Keratinocyte (primary cell): ENCODE results near the gene USP50. TPM values are rescaled to one million over a fixed set of nuclear protein-coding genes. Genes with fewer than 3 reads are reported as not detected.

Source experiments
- DNase-seq: peaks from one replicate; pipeline ENCODE4 v3.0.0-alpha.2; 2011; ENCODE audit warnings: low read depth, missing footprints, low spot score
- FAIRE-seq: peaks from 2 replicates; lab custom pipeline; 2011; peaks lifted over from hg19 to GRCh38; lab: Jason Lieb, UNC
- H2AFZ ChIP-seq: 2 replicates; pipeline ENCODE4 v1.6.0; 2012; ENCODE audit warnings: low read length, control low read depth, inconsistent platforms; ENCODE audit not compliant: control insufficient read depth
- H3K27ac ChIP-seq: 2 replicates; pipeline ENCODE4 v1.5.1; 2011; ENCODE audit warnings: low read length; ENCODE audit not compliant: control insufficient read depth, insufficient read depth
- H3K27me3 ChIP-seq: 3 replicates; pipeline ENCODE4 v1.6.0; 2011; ENCODE audit warnings: low read length; ENCODE audit not compliant: control insufficient read depth, insufficient read depth; ENCODE audit errors: extremely low read depth
- H3K36me3 ChIP-seq, 2 experiments: 2 replicates in 1 of 2; 3 replicates in 1 of 2; pipeline ENCODE4 v1.5.1; 2011; ENCODE audit warnings: low read length in 2 of 2, mild to moderate bottlenecking in 1 of 2; ENCODE audit not compliant: control insufficient read depth in 2 of 2, insufficient read depth in 2 of 2; ENCODE audit errors: extremely low read depth in 1 of 2
- H3K4me1 ChIP-seq: 3 replicates; pipeline ENCODE4 v1.5.1; 2011; ENCODE audit warnings: low read length; ENCODE audit not compliant: control insufficient read depth, insufficient read depth; ENCODE audit errors: extremely low read depth
- H3K4me2 ChIP-seq: 3 replicates; pipeline ENCODE4 v1.6.0; 2011; ENCODE audit warnings: low read depth, low read length; ENCODE audit not compliant: control insufficient read depth, insufficient read depth; ENCODE audit errors: extremely low read depth
- H3K4me3 ChIP-seq, 3 experiments: fragments of 200-600 bp in 1 of 3; sonication (generic) in 1 of 3; 2 replicates in 2 of 3; 3 replicates in 1 of 3; pipeline ENCODE4 v1.5.1; 2011 to 2016; ENCODE audit warnings: low read length in 3 of 3, mild to moderate bottlenecking in 3 of 3, control low read depth in 2 of 3, inconsistent platforms in 1 of 3, low read depth in 1 of 3, mixed read lengths in 1 of 3, mixed run types in 1 of 3, moderate library complexity in 1 of 3; ENCODE audit not compliant: control insufficient read depth in 2 of 3, insufficient read depth in 2 of 3; ENCODE audit errors: extremely low read depth in 1 of 3
- H3K79me2 ChIP-seq: 2 replicates; pipeline ENCODE4 v1.6.0; 2012; ENCODE audit warnings: low read length; ENCODE audit not compliant: control insufficient read depth, insufficient read depth
- H3K9ac ChIP-seq: 3 replicates; pipeline ENCODE4 v1.6.0; 2011; ENCODE audit warnings: low read length; ENCODE audit not compliant: control insufficient read depth, insufficient read depth; ENCODE audit errors: extremely low read depth
- H3K9me1 ChIP-seq: 3 replicates; pipeline ENCODE4 v1.6.0; 2011; ENCODE audit warnings: low read length; ENCODE audit not compliant: control insufficient read depth, insufficient read depth; ENCODE audit errors: extremely low read depth
- H3K9me3 ChIP-seq: 2 replicates; pipeline ENCODE4 v1.5.1; 2012; ENCODE audit warnings: low read depth, low read length; ENCODE audit not compliant: control insufficient read depth
- H4K20me1 ChIP-seq: 3 replicates; pipeline ENCODE4 v1.6.0; 2011; ENCODE audit warnings: low read length; ENCODE audit not compliant: control insufficient read depth, insufficient read depth; ENCODE audit errors: extremely low read depth
- EZH2 ChIP-seq: IDR thresholded peaks from one replicate; pipeline ENCODE4 v1.6.1; 2012; ENCODE audit warnings: inconsistent platforms, mild to moderate bottlenecking, low read length, moderate library complexity
- dilution Hi-C: fragments of 300-500 bp; cut with MboI; formaldehyde crosslinking; loops from one replicate; pipeline ENCODE4 v1.7.0; 2020; ENCODE audit warnings: low sequenced_read_pairs; ENCODE audit not compliant: extremely low pct_ligation_motif_present
- polyA plus RNA-seq, 5 experiments: library from polyadenylated mRNA; depleted of rRNA in 3 of 5; stranded (reverse) in 3 of 5; stranded (forward) in 1 of 5; unstranded in 1 of 5; fragments of >200 nt; gene quantifications; 1 replicate in 1 of 5; 2 replicates in 3 of 5; 3 replicates in 1 of 5; pipeline versions ENCODE4 v1.2.1 to v1.2.3, GENCODE V29; 2011 to 2012; ENCODE audit warnings: missing spikeins in 2 of 5, low read depth in 1 of 5, low replicate concordance in 1 of 5
- TF ChIP-seq, protein P1 (sequence below), 3 experiments: IDR thresholded peaks in 1 of 3; conservative IDR thresholded peaks in 1 of 3; optimal IDR thresholded peaks in 1 of 3; 2 replicates in 2 of 3; 3 replicates in 1 of 3; pipeline versions ENCODE3 to v1.5.1; 2011; ENCODE audit warnings: low read length in 3 of 3, mild to moderate bottlenecking in 3 of 3, moderate library complexity in 2 of 3, control low read depth in 1 of 3, inconsistent platforms in 1 of 3; ENCODE audit not compliant: insufficient read depth in 2 of 3; ENCODE audit errors: extremely low read depth in 1 of 3

Gene USP50
- polyA plus RNA-seq, 1 donor (not counting 4 experiments of a cell fraction or from before 2014, with no cell fraction given): not detected

DNA sequence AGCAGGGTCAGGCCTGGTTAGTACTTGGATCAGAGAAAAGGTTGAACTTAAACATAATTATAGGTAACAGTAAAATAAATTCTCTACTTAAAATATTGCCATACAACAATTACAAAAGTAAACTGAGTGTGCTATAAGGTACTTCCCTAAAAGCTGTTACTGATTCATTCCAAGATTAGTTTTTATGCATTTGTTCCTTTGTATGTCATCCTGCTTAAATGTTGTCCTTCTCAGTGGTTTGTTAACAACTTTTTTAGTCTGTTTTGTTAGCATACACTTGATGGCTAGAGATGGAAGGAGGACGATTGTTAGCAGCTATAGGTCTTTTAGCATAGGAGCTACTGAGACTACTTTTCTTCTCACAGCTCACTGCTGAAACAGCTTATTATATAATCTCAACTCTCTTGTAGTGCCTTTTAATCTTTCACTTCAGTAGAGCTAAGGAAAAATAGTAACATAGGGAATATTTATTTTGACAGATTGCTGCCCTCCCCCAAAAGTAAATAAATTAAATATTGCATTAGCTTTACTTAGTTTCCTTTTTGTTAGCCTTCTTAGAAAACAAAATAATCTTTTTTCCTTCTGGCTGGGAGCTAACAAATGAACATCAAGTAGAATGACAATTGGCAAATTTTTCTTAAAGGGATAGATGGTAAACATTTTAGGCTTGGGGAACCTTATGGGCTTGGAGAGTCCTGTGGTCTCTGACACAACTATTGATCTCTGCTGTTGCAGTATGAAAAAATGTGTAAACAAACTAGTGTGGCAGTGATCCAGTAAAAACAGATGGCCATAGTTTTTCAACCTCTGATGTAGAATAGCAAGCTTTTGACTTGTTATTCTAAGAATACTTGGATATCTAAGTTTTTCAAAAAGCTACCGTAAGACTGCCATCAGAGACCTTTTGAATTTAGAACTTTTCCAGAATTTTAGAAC lies 82.8 kb downstream of the USP50 start:
- Histone ChIP-seq H2AFZ (no peak overlapping the region), H3K27me3 (no peaks in the 10 kb centered on the region), H4K20me1 (no peaks in the 10 kb centered on the region), H3K4me3 (no peak overlapping the region), H3K36me3 (peaks cover 0 to 6% of the 10 kb centered on the region in 2 experiments), H3K9me3 (no peaks in the 10 kb centered on the region), H3K27ac (no peak overlapping the region), H3K9ac (no peak overlapping the region), H3K4me2 (no peak overlapping the region), H3K79me2 (no peaks in the 10 kb centered on the region), H3K4me1 (no peaks in the 10 kb centered on the region), H3K9me1 (no peaks in the 10 kb centered on the region)
- TF ChIP-seq, protein P1, sequence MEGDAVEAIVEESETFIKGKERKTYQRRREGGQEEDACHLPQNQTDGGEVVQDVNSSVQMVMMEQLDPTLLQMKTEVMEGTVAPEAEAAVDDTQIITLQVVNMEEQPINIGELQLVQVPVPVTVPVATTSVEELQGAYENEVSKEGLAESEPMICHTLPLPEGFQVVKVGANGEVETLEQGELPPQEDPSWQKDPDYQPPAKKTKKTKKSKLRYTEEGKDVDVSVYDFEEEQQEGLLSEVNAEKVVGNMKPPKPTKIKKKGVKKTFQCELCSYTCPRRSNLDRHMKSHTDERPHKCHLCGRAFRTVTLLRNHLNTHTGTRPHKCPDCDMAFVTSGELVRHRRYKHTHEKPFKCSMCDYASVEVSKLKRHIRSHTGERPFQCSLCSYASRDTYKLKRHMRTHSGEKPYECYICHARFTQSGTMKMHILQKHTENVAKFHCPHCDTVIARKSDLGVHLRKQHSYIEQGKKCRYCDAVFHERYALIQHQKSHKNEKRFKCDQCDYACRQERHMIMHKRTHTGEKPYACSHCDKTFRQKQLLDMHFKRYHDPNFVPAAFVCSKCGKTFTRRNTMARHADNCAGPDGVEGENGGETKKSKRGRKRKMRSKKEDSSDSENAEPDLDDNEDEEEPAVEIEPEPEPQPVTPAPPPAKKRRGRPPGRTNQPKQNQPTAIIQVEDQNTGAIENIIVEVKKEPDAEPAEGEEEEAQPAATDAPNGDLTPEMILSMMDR (optimal IDR thresholded peaks at IDR 0.05 in 1 of 3, IDR thresholded peaks at IDR 0.05 in 1 of 3, conservative IDR thresholded peaks at IDR 0.05 in 1 of 3; ENCODE audit: extremely low read depth in 1 of 3, insufficient read depth in 2 of 3, low read length in 3 of 3): no peak
- no peak for TF ChIP-seq EZH2
- dilution Hi-C loops: no loop called here
- DNase-seq (no peak), FAIRE-seq (no peak)

DNA sequence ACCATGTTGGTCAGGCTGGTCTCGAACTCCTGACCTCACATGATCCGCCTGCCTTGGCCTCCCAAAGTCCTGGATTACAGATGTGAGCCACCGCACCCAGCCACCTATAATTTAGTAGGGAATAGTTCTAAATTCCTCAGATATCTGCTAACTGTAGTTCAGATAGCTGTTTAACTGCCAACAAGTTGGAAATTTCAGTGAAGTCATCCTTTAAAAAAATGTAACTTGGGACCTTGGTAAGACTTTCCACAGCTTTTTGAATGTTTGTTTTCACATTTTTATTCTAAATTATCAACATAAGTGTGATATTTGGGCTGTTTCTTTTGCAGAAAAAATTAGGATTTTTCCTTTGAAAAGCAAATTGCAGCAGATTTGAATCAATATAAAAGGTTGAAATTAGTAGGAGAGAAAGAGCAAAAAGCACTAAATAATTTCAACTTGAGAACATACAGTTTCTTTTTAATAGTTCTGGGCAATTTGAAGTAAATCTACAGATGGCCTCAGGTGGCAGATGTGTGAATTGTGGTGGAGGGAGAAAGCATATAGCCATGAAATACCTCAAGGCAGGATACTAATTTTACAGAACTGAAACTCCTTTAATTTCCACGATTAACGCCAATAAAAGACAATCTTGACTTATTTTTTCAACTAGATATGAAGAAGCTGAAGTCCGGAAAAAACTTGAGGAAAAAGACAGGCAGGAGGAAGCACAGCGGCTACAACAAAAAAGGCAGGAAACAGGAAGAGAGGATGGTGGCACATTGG lies 87.9 kb downstream of the USP50 start:
- Histone ChIP-seq H2AFZ (no peak overlapping the region), H3K4me1 (no peaks in the 10 kb centered on the region), H3K4me3 (no peak overlapping the region), H3K79me2 (no peaks in the 10 kb centered on the region), H4K20me1 (no peaks in the 10 kb centered on the region), H3K9me1 (no peaks in the 10 kb centered on the region), H3K36me3 (peaks cover 0 to 11% of the 10 kb centered on the region in 2 experiments), H3K4me2 (no peak overlapping the region), H3K27ac (no peak overlapping the region), H3K27me3 (no peaks in the 10 kb centered on the region), H3K9ac (no peak overlapping the region), H3K9me3 (no peaks in the 10 kb centered on the region)
- no peak for FAIRE-seq
- no peak for DNase-seq
- dilution Hi-C loops: no loop called here
- TF ChIP-seq EZH2: no peak
- TF ChIP-seq, protein P1 (optimal IDR thresholded peaks at IDR 0.05 in 1 of 3, IDR thresholded peaks at IDR 0.05 in 1 of 3, conservative IDR thresholded peaks at IDR 0.05 in 1 of 3; ENCODE audit: extremely low read depth in 1 of 3, insufficient read depth in 2 of 3, low read length in 3 of 3): no peak
